Activated naive CD8-positive, alpha-beta T cell treated with anti-CD3 and anti-CD28 coated beads, Interleukin-2, amount 50 U/mL, for 24 hours (primary cell): ENCODE measurements around the gene TENM3.

Source experiments
- ATAC-seq: fragments of 150-1000 bp; cut with Tn5 transposase; one replicate; pipeline ENCODE4 v1.10.0; 2021
- DNase-seq: peaks from one replicate; pipeline ENCODE4 v3.0.0; 2021
- H3K27ac Mint-ChIP-seq: one replicate; pipeline ENCODE4 v1.8.0; 2021; ENCODE audit warnings: mild to moderate bottlenecking, mixed read lengths
- H3K27me3 Mint-ChIP-seq: one replicate; pipeline ENCODE4 v1.8.0; 2021; ENCODE audit warnings: mixed read lengths
- H3K36me3 Mint-ChIP-seq: one replicate; pipeline ENCODE4 v1.8.0; 2021; ENCODE audit warnings: low read depth, mixed read lengths
- H3K4me1 Mint-ChIP-seq: one replicate; pipeline ENCODE4 v1.8.0; 2021; ENCODE audit warnings: mixed read lengths
- H3K4me3 Mint-ChIP-seq: one replicate; pipeline ENCODE4 v1.8.0; 2021; ENCODE audit warnings: mild to moderate bottlenecking, moderate library complexity, mixed read lengths
- H3K9me3 Mint-ChIP-seq: one replicate; pipeline ENCODE4 v1.8.0; 2021; ENCODE audit warnings: mixed read lengths

Gene TENM3

GRCh38 chr4:182604953-182605352 lies 361.8 kb downstream of the TENM3 start:
- Mint-ChIP-seq H3K27ac (no peak overlapping the region), H3K36me3 (no peaks in the 10 kb centered on the region), H3K4me3 (no peak overlapping the region), H3K4me1 (no peaks in the 10 kb centered on the region), H3K9me3 (no peaks in the 10 kb centered on the region), H3K27me3 (no peaks in the 10 kb centered on the region)
- DNase-seq (no peak), ATAC-seq (no peak)

DNA sequence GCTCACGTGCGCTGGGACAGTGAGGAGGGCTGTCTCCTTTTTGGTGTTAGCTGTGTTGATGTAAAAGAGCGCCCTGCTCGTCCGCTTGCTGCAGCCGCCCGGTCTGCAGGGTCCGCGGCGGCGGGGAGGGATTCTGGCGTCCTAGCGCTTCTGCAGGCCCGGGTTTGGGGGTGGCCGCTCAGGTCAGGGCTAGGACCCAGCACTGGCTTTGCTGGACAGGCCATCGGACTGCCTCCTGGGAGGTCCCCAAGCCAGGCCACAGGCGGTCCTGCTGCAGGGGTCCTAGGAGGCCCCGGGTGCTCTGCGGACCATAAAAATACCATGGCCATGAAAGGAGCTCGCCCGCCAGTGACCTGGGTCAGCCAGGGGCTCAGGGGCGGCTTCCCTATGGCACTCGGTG lies 365.3 kb downstream of the TENM3 start:
- DNase-seq = no peak
- Mint-ChIP-seq H3K4me1 (no peaks in the 10 kb centered on the region), H3K9me3 (no peaks in the 10 kb centered on the region), H3K27ac (no peak overlapping the region), H3K27me3 (peaks cover 2% of the 10 kb centered on the region), H3K36me3 (no peaks in the 10 kb centered on the region), H3K4me3 (no peak overlapping the region)
- no peak for ATAC-seq

DNA sequence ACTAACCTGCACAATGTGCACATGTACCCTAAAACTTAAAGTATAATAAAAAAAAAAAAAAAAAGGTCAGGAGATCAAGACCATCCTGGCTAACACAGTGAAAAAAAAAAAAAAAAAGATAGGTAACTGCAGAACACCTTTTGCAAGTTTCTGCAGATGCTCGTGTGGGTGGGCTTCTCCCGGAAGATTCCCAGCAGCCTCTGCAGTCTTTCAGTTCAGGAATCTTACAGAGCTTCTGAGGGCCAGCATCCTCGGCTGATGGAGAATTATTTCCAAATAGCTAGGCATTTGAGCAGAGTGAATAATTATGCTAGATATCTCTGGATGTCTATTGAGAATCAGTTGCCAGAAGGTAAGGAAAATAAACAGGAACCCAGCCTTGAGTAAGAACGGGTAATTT lies 373.3 kb downstream of the TENM3 start:
- Mint-ChIP-seq H3K4me3 (no peak overlapping the region), H3K27ac (no peak overlapping the region), H3K4me1 (no peaks in the 10 kb centered on the region), H3K27me3 (peaks cover 6% of the 10 kb centered on the region), H3K9me3 (no peaks in the 10 kb centered on the region), H3K36me3 (no peaks in the 10 kb centered on the region)
- DNase-seq (no peak), ATAC-seq (no peak)

GRCh38 chr4:182619660-182620059 lies 376.5 kb downstream of the TENM3 start:
- Mint-ChIP-seq H3K36me3 (no peaks in the 10 kb centered on the region), H3K4me1 (no peaks in the 10 kb centered on the region), H3K4me3 (no peak overlapping the region), H3K9me3 (no peaks in the 10 kb centered on the region), H3K27me3 (peaks cover 4% of the 10 kb centered on the region), H3K27ac (no peak overlapping the region)
- DNase-seq (no peak), ATAC-seq (no peak)

DNA sequence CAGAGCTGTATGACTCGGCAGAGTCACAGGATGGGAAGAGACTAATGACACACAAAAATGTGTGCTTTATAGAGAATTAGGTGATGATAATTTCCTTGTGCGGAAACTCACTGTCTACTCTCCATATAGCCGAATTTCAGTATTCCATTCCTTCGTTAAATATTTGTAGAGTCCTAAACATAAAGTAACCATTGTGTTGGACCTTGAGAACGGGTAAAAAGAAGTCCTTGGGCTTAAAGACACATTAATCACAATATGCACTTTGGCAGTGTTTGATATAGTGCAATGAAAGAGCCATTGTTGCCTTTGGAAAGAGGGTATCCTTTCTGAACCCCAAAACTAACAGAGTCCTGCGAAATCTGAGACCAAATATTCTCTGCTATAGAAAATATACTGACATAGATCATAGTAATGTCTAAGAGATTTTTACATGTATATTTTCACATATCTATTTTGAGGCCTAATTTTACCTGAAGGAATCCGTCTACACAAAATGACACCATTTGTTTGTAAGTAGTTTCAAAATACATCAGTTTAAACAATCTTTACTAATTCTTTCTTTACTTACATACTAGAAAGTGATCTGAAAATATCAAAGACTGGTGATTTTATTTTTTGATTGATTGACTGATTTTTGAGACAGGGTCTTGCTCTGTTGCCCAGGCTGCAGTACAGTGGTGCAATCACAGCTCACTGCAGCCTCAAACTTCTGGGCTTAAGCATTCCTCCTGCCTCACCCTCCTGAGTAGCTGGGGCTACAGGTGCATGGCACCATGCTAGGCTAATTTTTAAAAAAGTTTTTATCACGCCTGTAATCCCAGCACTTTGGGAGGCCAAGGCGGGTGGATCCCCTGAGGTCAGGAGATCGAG lies 377.1 kb downstream of the TENM3 start:
- Mint-ChIP-seq H3K36me3 (no peaks in the 10 kb centered on the region), H3K4me3 (no peak overlapping the region), H3K27ac (no peak overlapping the region), H3K9me3 (no peaks in the 10 kb centered on the region), H3K4me1 (no peaks in the 10 kb centered on the region), H3K27me3 (peaks cover 3% of the 10 kb centered on the region)
- DNase-seq (no peak), ATAC-seq (no peak)

- H3K4me3 Mint-ChIP-seq = no peak overlapping the region
These were observed 381.1 kb downstream of the TENM3 start for GRCh38 chr4:182624281-182624680.

GRCh38 chr4:182625193-182625592 lies 382.0 kb downstream of the TENM3 start:
- Mint-ChIP-seq H3K27me3 (peaks cover 3% of the 10 kb centered on the region), H3K9me3 (no peaks in the 10 kb centered on the region), H3K36me3 (no peaks in the 10 kb centered on the region), H3K4me1 (no peaks in the 10 kb centered on the region), H3K27ac (no peak overlapping the region), H3K4me3 (no peak overlapping the region)
- DNase-seq (no peak), ATAC-seq (no peak)

More at GRCh38 chr4:182624281-182624680, 381.1 kb downstream of the TENM3 start:
- Mint-ChIP-seq H3K36me3 (no peaks in the 10 kb centered on the region), H3K27ac (no peak overlapping the region), H3K4me1 (no peaks in the 10 kb centered on the region), H3K27me3 (peaks cover 3% of the 10 kb centered on the region), H3K9me3 (no peaks in the 10 kb centered on the region)
- ATAC-seq (no peak), DNase-seq (no peak)

DNA sequence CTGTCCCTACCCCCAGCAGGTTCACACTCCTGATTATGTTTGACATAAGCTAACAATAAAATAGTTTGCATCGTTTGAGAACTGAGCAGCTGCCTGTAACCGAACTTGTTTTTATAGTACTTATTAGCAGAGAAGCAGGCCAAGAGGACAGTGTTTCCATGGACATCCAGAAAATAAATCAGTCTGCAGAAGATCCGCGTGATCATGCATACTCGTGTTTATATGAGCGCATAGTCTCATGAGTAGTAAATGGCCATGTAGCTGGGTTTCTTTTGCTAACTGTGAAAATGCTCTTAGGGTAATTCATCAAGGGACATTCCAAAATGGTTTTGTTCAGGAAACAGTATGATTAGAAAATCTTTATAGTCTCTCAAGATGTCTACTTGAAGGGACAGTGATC lies 384.8 kb downstream of the TENM3 start:
- H3K36me3 Mint-ChIP-seq = no peaks in the 10 kb centered on the region
- H3K27me3 Mint-ChIP-seq = peaks cover 3% of the 10 kb centered on the region
- H3K9me3 Mint-ChIP-seq = no peaks in the 10 kb centered on the region
- no peak overlapping the region for H3K4me3 Mint-ChIP-seq
- no peak overlapping the region for H3K27ac Mint-ChIP-seq
- DNase-seq (no peak), ATAC-seq (no peak)
- H3K4me1 Mint-ChIP-seq = no peaks in the 10 kb centered on the region

GRCh38 chr4:182628544-182628943 lies 385.3 kb downstream of the TENM3 start:
- H3K27me3 Mint-ChIP-seq = peaks cover 3% of the 10 kb centered on the region
- ATAC-seq (no peak), DNase-seq (no peak)
- no peak overlapping the region for H3K4me3 Mint-ChIP-seq
- no peaks in the 10 kb centered on the region for H3K9me3 Mint-ChIP-seq
- H3K27ac Mint-ChIP-seq = no peak overlapping the region
- H3K36me3 Mint-ChIP-seq = no peaks in the 10 kb centered on the region
- H3K4me1 Mint-ChIP-seq = no peaks in the 10 kb centered on the region

GRCh38 chr4:182629096-182629495 lies 385.9 kb downstream of the TENM3 start:
- DNase-seq = no peak
- H3K9me3 Mint-ChIP-seq = no peaks in the 10 kb centered on the region
- no peaks in the 10 kb centered on the region for H3K36me3 Mint-ChIP-seq
- no peak for ATAC-seq
- no peaks in the 10 kb centered on the region for H3K4me1 Mint-ChIP-seq
- no peaks in the 10 kb centered on the region for H3K27me3 Mint-ChIP-seq
- H3K27ac Mint-ChIP-seq = no peak overlapping the region
- no peak overlapping the region for H3K4me3 Mint-ChIP-seq

- H3K27me3 Mint-ChIP-seq = no peaks in the 10 kb centered on the region
- no peaks in the 10 kb centered on the region for H3K36me3 Mint-ChIP-seq
- ATAC-seq (no peak), DNase-seq (no peak)
- no peak overlapping the region for H3K4me3 Mint-ChIP-seq
- H3K4me1 Mint-ChIP-seq = no peaks in the 10 kb centered on the region
- peaks cover 4% of the 10 kb centered on the region for H3K9me3 Mint-ChIP-seq
- H3K27ac Mint-ChIP-seq = no peak overlapping the region
These were observed 397.3 kb downstream of the TENM3 start for GRCh38 chr4:182640491-182640890.

DNA sequence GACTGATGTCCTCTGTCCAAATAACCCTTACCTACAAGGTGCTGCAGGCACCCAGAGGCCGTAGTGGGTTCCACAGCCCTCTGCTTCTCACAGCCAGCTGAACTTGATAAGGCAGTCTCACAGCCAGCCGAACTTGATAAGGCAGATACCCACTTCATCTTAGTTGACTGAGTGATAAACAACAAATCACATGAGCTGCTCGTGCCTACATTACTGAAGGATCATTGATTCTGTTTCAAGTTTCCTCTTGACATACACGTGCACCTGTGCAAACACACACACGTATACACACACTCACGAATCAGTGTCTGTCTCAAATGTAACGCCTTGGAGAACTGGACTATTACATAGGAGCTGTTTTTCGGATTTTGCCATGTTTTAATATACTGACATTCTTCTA lies 397.7 kb downstream of the TENM3 start:
- H3K9me3 Mint-ChIP-seq = peaks cover 9% of the 10 kb centered on the region
- H3K27me3 Mint-ChIP-seq = no peaks in the 10 kb centered on the region
- no peak for DNase-seq
- no peaks in the 10 kb centered on the region for H3K4me1 Mint-ChIP-seq
- H3K4me3 Mint-ChIP-seq = no peak overlapping the region
- no peaks in the 10 kb centered on the region for H3K36me3 Mint-ChIP-seq
- no peak for ATAC-seq
- no peak overlapping the region for H3K27ac Mint-ChIP-seq

DNA sequence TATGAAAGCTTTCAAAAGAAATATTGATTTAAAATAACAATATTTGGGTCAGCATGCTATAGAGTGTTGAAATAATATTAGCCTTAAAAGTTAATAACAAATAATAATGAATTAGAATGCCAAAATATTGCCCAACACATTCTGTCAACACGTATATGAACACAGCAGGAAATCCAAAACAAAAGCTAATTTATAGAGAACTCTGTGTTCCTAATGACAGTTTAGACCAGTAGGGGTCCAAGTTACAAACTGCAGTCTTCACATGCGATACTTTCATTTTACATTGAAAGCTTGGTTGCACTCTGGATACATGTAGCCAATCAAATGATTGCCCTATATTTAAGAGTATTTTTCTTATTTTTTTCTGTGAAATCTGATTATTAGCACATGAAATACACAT lies 399.6 kb downstream of the TENM3 start:
- no peaks in the 10 kb centered on the region for H3K4me1 Mint-ChIP-seq

DNA sequence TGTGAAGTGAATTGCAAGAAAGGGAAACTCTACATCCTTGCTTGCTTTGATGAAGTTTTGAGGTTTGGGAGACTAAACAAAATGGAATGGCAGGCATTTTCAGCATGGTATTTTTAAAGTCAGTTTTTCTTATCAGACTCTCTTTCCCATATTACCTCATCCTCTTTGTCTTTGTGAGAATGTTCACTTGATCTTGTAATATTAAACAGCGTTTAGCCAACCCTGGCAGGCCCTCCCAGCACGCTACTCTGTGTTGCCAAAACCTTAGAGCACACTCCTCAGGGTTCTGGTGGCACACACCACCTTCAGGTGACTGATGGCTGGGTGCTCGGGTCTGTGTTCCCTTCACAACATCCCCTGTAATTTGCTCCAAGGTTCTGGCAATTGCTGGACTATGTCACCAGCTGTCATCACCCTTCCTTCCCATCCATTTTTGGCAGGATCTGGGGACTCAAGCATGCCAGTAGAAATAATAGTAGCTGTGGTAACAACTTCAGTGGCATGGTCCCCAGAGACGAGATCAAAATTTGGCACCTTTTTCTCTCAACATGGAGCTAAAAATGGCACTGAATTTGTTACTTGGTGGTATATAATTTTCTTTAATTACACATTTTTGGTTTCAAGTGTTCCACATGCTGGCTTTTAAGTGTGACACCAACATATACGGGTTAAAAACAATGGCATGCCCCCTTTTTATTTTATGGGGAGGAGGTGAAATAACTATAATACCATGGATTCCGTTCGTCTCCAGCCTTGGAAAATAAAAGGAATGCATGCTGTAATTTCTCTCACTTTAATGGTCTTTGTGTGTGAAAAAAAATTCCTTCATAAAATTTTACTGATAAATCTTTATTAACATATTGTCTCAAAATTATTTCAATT lies 400.8 kb downstream of the TENM3 start:
- no peaks in the 10 kb centered on the region for H3K36me3 Mint-ChIP-seq
- H3K27me3 Mint-ChIP-seq = no peaks in the 10 kb centered on the region
- H3K4me1 Mint-ChIP-seq = no peaks in the 10 kb centered on the region
- no peak for ATAC-seq
- H3K27ac Mint-ChIP-seq = no peak overlapping the region
- no peak for DNase-seq
- peaks cover 12% of the 10 kb centered on the region for H3K9me3 Mint-ChIP-seq
- no peak overlapping the region for H3K4me3 Mint-ChIP-seq

More for the DNA sequence above, 399.6 kb downstream of the TENM3 start:
- Mint-ChIP-seq H3K4me3 (no peak overlapping the region), H3K36me3 (no peaks in the 10 kb centered on the region), H3K27ac (no peak overlapping the region), H3K27me3 (no peaks in the 10 kb centered on the region), H3K9me3 (peaks cover 12% of the 10 kb centered on the region)
- DNase-seq = no peak
- ATAC-seq = no peak

DNA sequence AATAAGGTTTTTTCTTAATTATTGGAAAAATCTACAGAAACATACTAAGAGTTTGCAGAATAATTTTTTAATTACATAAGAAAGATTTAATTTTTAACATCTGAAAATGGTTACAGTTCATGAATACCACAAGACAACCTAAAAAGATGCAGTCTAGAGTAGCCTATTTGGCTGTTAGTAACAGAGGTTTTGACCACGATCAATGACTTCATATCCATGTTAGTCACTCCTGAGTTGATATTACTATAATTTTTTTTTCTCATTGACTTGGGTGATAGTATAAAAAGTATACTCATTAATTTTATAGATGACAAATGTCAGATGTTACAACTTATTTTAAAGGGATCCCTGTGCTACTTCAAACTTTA lies 401.5 kb downstream of the TENM3 start:
- DNase-seq (no peak), ATAC-seq (no peak)
- H3K4me3 Mint-ChIP-seq = no peak overlapping the region
- H3K9me3 Mint-ChIP-seq = peaks cover 12% of the 10 kb centered on the region
- H3K4me1 Mint-ChIP-seq = no peaks in the 10 kb centered on the region
- H3K27me3 Mint-ChIP-seq = no peaks in the 10 kb centered on the region
- H3K27ac Mint-ChIP-seq = no peak overlapping the region
- H3K36me3 Mint-ChIP-seq = no peaks in the 10 kb centered on the region
